Common myeloid progenitor, CD34-positive (primary cell): Measurements from ENCODE around the gene DIS3L2.

Experiments
- CTCF ChIA-PET: fragments of 350-600 bp; sonication (Branson Sonifier 250); formaldehyde crosslinking; loops from one replicate; lab custom pipeline; 2021; ENCODE audit warnings: antibody characterized with exemption; lab: Charles Lee
- POLR2A ChIA-PET: fragments of 350-600 bp; sonication (Branson Sonifier 250); formaldehyde crosslinking; loops from one replicate; lab custom pipeline; 2021; ENCODE audit warnings: antibody characterized with exemption; lab: Charles Lee
- DNase-seq, 3 donors: peaks; one replicate each; pipeline versions ENCODE4 v3.0.0 to v3.0.0-alpha.2; 2013
- H3K27ac ChIP-seq, 2 experiments: 1 replicate in 1 of 2; 2 replicates in 1 of 2; pipeline ENCODE4 v1.7.0; 2013; ENCODE audit warnings: inconsistent platforms in 2 of 2, low read length in 2 of 2, mild to moderate bottlenecking in 2 of 2, low read depth in 1 of 2, moderate library complexity in 1 of 2; ENCODE audit not compliant: severe bottlenecking in 2 of 2, insufficient read depth in 1 of 2, poor library complexity in 1 of 2
- H3K27me3 ChIP-seq, 5 experiments: replicated peaks in 2 of 5; 1 replicate in 3 of 5; 2 replicates in 2 of 5; pipeline versions ENCODE4 v1.6.1 to v1.7.0; 2013; ENCODE audit warnings: low read length in 4 of 5, mild to moderate bottlenecking in 2 of 5, moderate library complexity in 2 of 5, inconsistent platforms in 1 of 5; ENCODE audit not compliant: insufficient read depth in 5 of 5, control insufficient read depth in 4 of 5
- H3K36me3 ChIP-seq, 4 experiments: 1 replicate in 2 of 4; 2 replicates in 2 of 4; pipeline versions ENCODE4 v1.6.1 to v1.7.0; 2013; ENCODE audit warnings: low read length in 3 of 4, control low read depth in 1 of 4, mild to moderate bottlenecking in 1 of 4; ENCODE audit not compliant: control insufficient read depth in 4 of 4, insufficient read depth in 4 of 4
- H3K4me1 ChIP-seq, 4 experiments: 1 replicate in 3 of 4; 2 replicates in 1 of 4; pipeline versions ENCODE4 v1.6.1 to v1.7.1; 2013; ENCODE audit warnings: low read length in 3 of 4, mild to moderate bottlenecking in 3 of 4, control low read depth in 1 of 4, inconsistent platforms in 1 of 4, moderate library complexity in 1 of 4; ENCODE audit not compliant: control insufficient read depth in 4 of 4, insufficient read depth in 4 of 4; ENCODE audit errors: control extremely low read depth in 1 of 4
- H3K4me3 ChIP-seq, 7 experiments: 1 replicate in 4 of 7; 2 replicates in 3 of 7; pipeline versions ENCODE4 v1.5.1 to v1.7.0; 2013; ENCODE audit warnings: mild to moderate bottlenecking in 7 of 7, low read length in 6 of 7, moderate library complexity in 6 of 7, inconsistent platforms in 2 of 7, low read depth in 2 of 7, control low read depth in 1 of 7; ENCODE audit not compliant: insufficient read depth in 4 of 7, control insufficient read depth in 1 of 7; ENCODE audit errors: extremely low read depth in 1 of 7
- H3K9me3 ChIP-seq, 5 experiments: 1 replicate in 4 of 5; 2 replicates in 1 of 5; pipeline versions ENCODE4 v1.6.1 to v1.7.1; 2013; ENCODE audit warnings: low read length in 4 of 5, mild to moderate bottlenecking in 2 of 5, inconsistent platforms in 1 of 5, low read depth in 1 of 5, moderate library complexity in 1 of 5; ENCODE audit not compliant: control insufficient read depth in 4 of 5, insufficient read depth in 2 of 5; ENCODE audit errors: control extremely low read depth in 1 of 5
- WGBS: methylation state at CpG from one replicate; pipeline ENCODE4 v1.1.5; 2013; ENCODE audit not compliant: insufficient coverage; 5-methylcytosine and 5-hydroxymethylcytosine counted together

DIS3L2 gene

DNA sequence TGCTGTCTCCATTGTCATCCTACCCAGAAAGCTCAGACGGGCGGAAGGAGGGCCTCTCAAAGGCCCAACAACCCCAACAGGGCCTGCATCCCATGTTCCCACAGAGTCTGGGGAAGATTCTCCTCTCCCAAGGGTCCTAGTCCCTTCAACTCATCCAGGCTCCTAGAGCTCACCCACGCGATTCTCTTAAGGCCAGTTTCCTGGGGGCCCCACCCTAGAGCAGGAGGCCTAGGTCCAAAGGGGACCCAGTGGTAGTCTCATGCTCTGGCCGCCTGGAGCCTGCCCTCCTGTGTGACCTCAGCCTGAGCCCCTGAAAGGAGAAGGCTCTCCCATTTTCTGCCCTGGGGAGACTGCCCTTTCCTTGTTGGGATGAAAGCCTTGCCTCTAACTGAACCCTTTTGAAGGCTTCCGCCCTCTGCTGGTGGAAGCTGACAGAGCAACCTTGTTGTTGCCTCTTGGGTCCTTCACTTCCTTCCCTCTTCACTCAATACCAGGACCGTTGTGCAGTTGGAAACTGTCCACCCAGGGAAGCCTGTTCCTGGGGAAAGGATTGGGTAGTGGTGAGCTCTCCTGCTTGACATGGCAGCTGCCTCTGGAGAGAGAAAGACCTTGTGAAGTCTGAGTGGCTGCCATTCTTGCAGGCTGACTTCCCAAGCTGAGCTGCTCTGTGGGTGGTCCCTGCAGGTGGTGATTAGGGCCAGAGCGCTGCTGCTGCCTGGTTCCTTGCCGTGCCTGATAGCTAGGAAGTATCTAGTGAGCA is 331.1 kb downstream of the DIS3L2 start:
- H3K9me3 ChIP-seq, result no peaks in the 10 kb centered on the region
- ChIA-PET CTCF (interaction anchor here (0.7 to 6.3 kb wide), 21 partner anchors 9 to 392 kb away, joined by 3 to 54 read pairs (median 5); no protein-coding TSS in a partner anchor), POLR2A (no interaction called here)
- peak; percentile 50 to 77 (median 70) for DNase-seq
- H3K36me3 ChIP-seq, result peaks cover 0 to 9% (median 4%) of the 10 kb centered on the region in 4 experiments
- no peak overlapping the region for H3K4me3 ChIP-seq
- H3K4me1 ChIP-seq, result peaks cover 0 to 15% (median 13%) of the 10 kb centered on the region in 4 experiments
- 90% methylated on average over 8 of the region's 9 CpGs for WGBS
- no peak overlapping the region for H3K27ac ChIP-seq
- H3K27me3 ChIP-seq, result no peaks in the 10 kb centered on the region

DNA sequence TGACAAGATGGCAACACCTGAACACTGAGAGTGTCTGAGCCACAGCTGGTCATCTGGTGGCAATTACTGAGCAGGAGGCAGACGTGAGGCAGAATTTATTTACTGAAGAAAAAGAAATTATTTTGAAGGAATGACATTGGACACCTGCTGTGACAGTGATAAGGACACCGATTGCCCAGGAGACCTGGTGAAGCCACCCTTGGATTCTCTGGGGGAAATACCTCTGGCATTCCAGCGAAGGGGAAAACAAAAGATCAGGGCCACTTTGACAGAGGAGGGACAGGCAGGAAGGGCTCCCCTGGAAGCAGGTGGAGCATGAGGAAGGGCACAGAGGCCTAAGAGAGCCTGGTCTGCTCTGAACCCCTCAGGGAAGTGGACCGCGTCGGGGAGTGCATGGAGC is 331.7 kb downstream of the DIS3L2 start:
- ChIA-PET POLR2A (no interaction called here), CTCF (interaction anchor here (0.7 to 6.3 kb wide), 21 partner anchors 9 to 393 kb away, joined by 3 to 54 read pairs (median 5); no protein-coding TSS in a partner anchor)
- peaks cover 0 to 9% (median 4%) of the 10 kb centered on the region in 4 experiments for H3K36me3 ChIP-seq
- H3K27ac ChIP-seq, result no peak overlapping the region
- peaks cover 0 to 17% (median 14%) of the 10 kb centered on the region in 4 experiments for H3K4me1 ChIP-seq
- no peaks in the 10 kb centered on the region for H3K9me3 ChIP-seq
- no peaks in the 10 kb centered on the region for H3K27me3 ChIP-seq
- WGBS, result 97% methylated on average over 6 of the region's 6 CpGs
- no peak overlapping the region for H3K4me3 ChIP-seq
- DNase-seq, result no peak

DNA sequence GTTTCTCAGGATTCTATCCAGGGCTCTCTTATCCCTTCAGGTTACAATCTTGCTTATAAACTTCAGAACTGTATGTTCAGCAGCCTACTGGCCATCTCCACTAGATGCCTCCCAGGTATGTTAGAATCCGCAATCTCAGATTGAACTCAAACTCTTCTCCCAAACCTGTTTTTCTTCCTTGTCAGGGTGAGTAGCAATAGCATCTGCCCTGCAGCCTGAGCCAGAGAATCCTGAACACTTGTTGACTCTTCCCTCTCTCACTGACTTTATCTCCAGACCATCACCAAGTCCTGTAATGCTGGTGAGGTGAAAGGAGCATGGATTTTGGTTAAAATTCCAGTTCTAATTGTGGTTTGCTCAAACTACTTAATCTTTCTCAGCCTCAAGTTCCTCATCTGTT is 334.5 kb downstream of the DIS3L2 start:
- POLR2A ChIA-PET, result no interaction called here
- WGBS, result 100% methylated on average over 1 of the region's 1 CpG
- Histone ChIP-seq H3K9me3 (no peaks in the 10 kb centered on the region), H3K27me3 (no peaks in the 10 kb centered on the region), H3K27ac (no peak overlapping the region), H3K36me3 (peaks cover 0 to 13% (median 4%) of the 10 kb centered on the region in 4 experiments), H3K4me1 (peaks cover 0 to 41% (median 29%) of the 10 kb centered on the region in 4 experiments), H3K4me3 (no peak overlapping the region)
- CTCF ChIA-PET, result no interaction called here
- no peak for DNase-seq

DNA sequence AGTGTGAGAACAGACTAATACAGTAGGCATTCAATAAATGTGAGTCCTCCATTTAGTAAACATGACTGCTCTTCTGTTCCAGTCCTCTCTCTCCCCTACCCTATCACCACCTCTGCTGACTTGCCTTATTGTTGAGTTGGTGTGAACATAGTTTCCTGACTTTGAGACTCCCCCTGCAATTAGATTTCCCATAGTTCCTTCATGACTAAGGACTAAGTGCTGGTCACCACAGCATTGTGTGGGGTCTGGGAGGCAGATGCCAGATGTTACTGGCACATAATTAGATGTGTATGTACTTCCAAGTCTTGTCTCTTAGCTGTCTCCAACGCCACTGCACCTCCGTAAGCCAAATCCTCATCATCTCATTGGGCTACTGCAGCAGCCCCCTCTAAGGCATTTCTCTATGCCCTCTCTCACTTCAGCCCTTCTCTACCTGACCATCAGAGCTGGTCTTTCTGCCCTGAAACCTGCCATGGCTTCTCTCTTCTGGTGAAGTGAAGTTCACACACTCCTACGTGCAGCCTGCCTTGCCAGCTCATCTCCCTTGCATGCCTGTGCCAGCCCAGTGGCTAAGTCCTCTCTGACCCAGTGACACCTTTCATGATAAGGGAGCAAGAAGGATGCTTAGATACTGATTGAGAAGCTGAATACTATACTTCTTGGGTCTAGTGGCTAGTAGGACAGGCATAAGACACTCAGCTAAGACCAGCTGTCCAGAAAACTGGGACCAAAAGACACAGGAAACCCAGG is 335.4 kb downstream of the DIS3L2 start:
- no peaks in the 10 kb centered on the region for H3K9me3 ChIP-seq
- no peak overlapping the region for H3K27ac ChIP-seq
- H3K4me1 ChIP-seq, result peaks cover 0 to 41% (median 29%) of the 10 kb centered on the region in 4 experiments
- 97% methylated on average over 3 of the region's 3 CpGs for WGBS
- no peak for DNase-seq
- H3K36me3 ChIP-seq, result peaks cover 0 to 10% (median 4%) of the 10 kb centered on the region in 4 experiments
- ChIA-PET CTCF (interaction anchor here (0.9 to 4.0 kb wide), 8 partner anchors 9 to 48 kb away, joined by 3 to 25 read pairs (median 4); no protein-coding TSS in a partner anchor), POLR2A (interaction anchor here (0.6 kb wide), 1 partner anchor 8 kb away, joined by 3 read pairs; no protein-coding TSS in a partner anchor)
- H3K4me3 ChIP-seq, result no peak overlapping the region
- no peaks in the 10 kb centered on the region for H3K27me3 ChIP-seq

DNA sequence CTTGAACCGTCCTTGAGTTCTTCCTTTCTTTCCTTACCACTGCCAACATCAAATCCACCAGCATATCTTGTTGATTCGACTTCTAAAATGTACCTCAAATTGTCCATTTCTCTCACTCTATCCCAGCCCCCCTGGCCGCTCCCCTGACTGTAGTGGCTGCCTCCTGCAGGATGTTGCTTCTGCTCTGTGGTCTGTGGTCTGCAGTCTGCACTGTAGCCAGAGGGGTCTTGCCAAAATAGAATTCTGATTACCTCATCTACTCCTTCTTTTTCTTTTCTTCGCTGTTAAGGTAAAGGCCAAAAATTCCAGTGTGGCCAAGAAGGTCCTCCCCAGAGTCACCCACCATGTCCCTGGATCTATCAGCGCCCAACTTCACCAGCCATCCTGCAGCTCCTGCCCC is 337.6 kb downstream of the DIS3L2 start:
- Histone ChIP-seq H3K9me3 (peaks cover 0 to 9% (median under 1%) of the 10 kb centered on the region in 5 experiments), H3K4me3 (peak overlapping the region in 3 of 7 experiments; percentile 8 to 43 (median 12)), H3K4me1 (peaks cover 0 to 32% (median 15%) of the 10 kb centered on the region in 4 experiments), H3K27me3 (no peaks in the 10 kb centered on the region), H3K27ac (no peak overlapping the region), H3K36me3 (peaks cover 3 to 14% (median 9%) of the 10 kb centered on the region in 4 experiments)
- peak; percentile 34 to 86 (median 83) for DNase-seq
- 23% methylated on average over 5 of the region's 5 CpGs for WGBS
- ChIA-PET POLR2A (no interaction called here), CTCF (interaction anchor here (1.0 to 4.0 kb wide), 5 partner anchors 8 to 26 kb away, joined by 3 to 25 read pairs (median 5); no protein-coding TSS in a partner anchor)

DNA sequence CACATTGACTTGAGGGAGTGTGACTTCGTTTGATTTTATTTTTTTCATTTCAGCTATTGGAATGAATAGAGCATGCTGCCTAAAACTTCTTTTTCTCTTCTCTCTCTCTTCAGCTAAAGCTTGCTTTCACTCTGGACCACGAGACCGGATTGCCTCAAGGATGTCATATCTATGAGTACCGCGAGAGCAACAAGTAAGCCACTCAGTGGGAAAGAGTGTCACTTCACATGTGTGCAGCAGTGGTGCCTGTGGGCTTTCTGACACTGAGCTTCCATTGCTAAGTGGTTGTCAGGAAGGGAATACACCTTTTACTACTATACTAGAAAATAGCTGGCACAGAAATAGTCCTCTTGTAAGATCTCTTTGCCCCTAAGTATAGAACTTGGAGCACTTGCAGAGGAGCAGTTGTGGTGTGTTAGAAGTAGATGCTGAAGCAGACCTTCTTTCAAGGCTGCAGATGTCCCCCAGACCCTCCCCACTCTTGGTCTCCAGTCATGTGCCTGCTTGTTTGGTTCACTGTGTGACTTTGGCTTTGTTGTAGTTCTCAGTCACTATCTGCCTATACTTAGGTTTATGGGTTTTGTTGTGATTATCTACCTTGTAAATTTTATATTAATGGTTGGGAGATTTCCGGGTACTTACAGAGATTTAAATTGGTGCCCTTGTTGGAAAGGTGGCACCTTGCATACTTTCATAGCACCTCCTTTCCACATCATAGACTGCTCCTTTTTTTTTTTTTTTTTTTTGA is 338.6 kb downstream of the DIS3L2 start:
- ChIA-PET POLR2A (no interaction called here), CTCF (interaction anchor here (1.0 to 4.6 kb wide), 6 partner anchors 8 to 25 kb away, joined by 3 to 25 read pairs (median 14); no protein-coding TSS in a partner anchor)
- Histone ChIP-seq H3K9me3 (peaks cover 0 to 13% (median 7%) of the 10 kb centered on the region in 5 experiments), H3K27ac (no peak overlapping the region), H3K4me3 (no peak overlapping the region), H3K4me1 (peaks cover 0 to 32% (median 15%) of the 10 kb centered on the region in 4 experiments), H3K36me3 (peaks cover 3 to 21% (median 14%) of the 10 kb centered on the region in 4 experiments), H3K27me3 (no peaks in the 10 kb centered on the region)
- DNase-seq, result no peak
- WGBS, result 94% methylated on average over 4 of the region's 6 CpGs
